ENCODE measurements around the gene SCYL2.
"Not testable (repeated sequence)": the region's sequence is repeated elsewhere in the genome, so short reads cannot be mapped to it uniquely, and the experiment has no call there.

SCYL2 gene

DNA sequence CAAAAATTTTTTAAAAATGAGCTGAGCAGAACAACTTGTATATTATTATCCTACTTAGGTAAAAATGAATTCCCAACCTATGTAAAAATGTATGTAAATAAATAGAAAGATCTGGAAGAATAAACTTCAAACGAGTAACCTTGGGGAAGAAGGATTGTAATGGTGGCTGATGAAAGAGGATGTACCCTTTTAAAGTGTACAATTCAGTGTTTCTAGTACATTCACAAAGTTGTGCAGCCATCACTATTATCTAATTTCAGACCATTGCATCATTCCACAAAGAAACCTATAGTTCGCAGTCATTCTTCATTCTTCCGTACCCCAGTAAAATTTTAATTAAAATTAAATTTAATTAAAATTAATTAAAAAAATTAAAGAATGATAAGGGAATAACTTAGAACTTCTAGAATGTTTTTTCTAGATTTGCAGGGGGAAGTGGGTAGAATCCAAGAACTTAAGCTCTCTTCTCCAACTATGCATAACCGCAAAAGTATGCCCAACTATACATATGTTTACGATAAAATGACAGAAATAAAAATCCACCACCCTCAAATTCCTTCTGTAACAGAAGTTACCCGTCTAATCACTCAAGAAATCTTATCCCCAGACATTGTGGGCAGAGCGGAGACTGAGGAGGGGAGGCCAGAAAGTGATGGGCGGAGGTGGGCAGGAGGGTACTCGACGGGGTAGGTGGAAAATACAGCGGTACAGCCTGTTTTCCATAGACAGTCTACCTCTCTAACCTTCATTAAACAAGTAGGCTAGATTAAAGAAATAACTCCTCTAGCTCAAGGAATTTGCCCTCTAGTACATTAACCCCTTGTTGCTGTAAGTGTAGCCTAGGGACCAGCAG, 1.0 kb upstream of the SCYL2 start:
- DNase-seq: no peak

- no peak for DNase-seq
Measured at GRCh38 chr12:100266585-100266834, 467 bp upstream of the SCYL2 start.

- DNase-seq: no peak
Measured at GRCh38 chr12:100267603-100268281, 765 bp downstream of the SCYL2 start.

DNA sequence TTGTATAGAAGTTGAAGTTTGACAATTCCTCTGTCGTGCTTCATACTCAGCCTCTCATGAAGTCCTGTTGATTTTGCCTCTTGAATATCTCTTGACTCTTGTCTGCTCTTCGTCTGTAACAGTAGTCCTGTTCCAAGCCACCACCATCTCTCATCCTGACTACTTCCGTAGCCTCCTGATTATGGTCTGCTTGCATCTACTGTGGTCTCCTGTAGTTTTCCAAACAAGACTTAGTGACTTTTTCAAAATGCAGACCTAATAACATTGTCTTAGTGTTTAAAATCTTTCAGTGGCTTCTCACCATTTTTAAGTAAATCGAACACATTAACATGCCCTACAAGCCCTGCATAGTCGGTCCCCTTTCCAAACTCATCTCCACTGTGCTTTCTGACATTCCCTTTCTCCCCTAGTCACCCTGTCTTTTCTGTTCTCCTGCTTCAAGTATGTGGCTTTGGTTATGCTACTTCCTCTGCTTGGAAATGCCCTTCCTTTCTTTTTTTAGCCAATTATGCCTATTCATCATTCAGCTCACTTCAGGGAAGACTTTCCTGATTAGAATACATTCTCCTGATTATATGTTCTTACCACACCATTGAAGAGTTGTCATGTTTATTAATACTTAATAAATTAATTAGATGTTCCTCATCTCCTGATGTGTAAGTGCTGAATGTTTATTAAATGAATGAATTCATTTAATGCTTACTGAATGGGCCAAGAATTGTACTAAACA, 2.0 kb downstream of the SCYL2 start:
- no peak for DNase-seq

- DNase-seq: no peak
Measured at GRCh38 chr12:100273782-100274181, 6.8 kb downstream of the SCYL2 start.

DNA sequence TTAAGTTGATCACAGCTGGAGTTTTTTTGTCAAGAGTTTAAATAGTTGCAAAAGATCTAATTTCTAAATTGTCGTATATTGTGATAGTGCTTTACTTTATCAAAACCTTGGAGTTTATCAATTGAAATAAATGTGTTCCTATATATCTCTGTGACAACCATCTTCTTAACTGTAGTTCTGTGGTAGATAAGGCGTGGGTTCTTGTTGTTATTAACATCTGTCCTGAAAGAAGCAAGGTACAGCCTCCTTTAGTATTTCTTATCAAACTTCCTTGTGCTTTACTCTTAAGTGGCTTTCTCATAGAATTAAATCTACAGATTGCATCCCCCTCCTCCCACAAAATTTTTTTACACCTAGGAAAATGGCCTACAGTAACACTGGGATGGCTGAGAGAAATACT, 7.3 kb downstream of the SCYL2 start:
- no peak for DNase-seq

GRCh38 chr12:100279159-100279558, 12.2 kb downstream of the SCYL2 start:
- DNase-seq: no peak

GRCh38 chr12:100279607-100280244, 12.7 kb downstream of the SCYL2 start:
- no peak for DNase-seq

- DNase-seq: not testable (repeated sequence)
Measured at GRCh38 chr12:100284556-100284955, 17.6 kb downstream of the SCYL2 start.

DNA sequence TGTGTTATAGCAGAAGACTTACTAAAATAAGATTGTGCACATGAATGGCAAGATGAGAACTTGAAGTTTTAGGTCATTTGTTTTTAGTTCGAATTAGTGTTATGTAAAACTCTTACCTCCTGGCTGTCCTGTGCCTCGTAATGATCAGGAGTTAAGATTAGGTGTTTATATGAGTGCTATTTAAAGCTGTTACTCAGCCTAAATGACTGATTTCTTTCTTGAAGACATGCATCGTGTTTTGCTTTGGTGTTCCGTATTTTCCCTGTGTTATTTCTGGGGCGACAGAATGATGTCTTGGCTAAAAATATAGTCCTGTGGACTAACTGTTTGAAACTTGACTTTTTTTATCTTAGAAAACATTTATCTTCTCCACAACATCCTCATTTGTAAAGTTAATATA, 22.1 kb downstream of the SCYL2 start:
- no peak for DNase-seq

- no peak for DNase-seq
Measured at GRCh38 chr12:100290016-100290415, 23.0 kb downstream of the SCYL2 start.

- DNase-seq: no peak
Measured at GRCh38 chr12:100293017-100293416, 26.0 kb downstream of the SCYL2 start.

DNA sequence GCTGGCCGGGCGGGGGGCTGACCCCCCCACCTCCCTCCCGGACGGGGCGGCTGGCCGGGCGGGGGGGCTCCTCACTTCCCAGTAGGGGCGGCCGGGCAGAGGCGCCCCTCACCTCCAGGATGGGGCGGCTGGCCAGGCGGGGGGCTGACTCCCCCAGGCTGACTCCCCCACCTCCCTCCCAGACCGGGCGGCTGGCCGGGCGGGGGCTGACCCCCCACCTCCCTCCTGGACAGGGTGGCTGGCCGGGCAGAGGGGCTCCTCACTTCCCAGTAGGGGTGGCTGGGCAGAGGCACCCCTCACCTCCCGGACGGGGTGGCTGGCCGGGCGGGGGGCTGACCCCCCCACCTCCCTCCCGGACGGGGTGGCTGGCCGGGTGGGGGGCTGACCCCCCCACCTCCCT, 27.4 kb downstream of the SCYL2 start:
- not testable (repeated sequence) for DNase-seq

- no peak for DNase-seq
Measured at GRCh38 chr12:100295764-100296555, 29.0 kb downstream of the SCYL2 start.

- no peak for DNase-seq
Measured at GRCh38 chr12:100302081-100302480, 35.1 kb downstream of the SCYL2 start.

DNA sequence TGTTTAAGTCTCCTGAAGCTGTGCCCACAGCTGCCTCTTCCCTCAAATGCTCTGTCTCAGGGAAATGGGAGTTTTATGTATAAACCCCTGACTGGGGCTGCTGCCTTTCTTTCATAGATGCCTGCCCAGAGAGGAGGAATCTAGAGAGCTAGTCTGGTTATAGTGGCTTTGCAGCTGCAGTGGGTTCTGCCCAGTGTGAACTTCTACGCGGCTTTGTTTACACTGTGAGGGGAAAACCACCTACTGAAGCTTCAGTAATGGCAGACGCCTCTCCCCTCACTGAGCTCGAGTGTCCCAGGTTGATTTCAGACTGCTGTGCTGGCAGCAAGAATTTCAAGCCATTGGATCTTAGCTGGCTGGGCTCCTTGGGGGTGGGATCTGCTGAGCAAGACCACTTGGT, 36.9 kb downstream of the SCYL2 start:
- no peak for DNase-seq

- DNase-seq: not testable (repeated sequence)
Measured at GRCh38 chr12:100304334-100304733, 37.4 kb downstream of the SCYL2 start.

DNA sequence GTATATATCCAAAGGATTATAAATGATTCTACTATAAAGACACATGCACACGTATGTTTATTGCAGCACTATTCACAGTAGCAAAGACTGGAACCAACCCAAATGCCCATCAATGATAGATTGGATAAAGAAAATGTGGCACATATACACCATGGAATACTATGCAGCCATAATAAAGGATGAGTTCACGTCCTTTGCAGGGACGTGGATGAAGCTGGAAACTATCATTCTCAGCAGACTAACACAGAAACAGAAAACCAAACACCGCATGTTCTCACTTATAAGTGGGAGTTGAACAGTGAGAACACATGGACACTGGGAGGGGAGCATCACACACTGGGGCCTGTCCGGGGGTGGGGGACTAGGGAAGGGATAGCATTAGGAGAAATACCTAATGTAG, 41.2 kb downstream of the SCYL2 start:
- not testable (repeated sequence) for DNase-seq

DNA sequence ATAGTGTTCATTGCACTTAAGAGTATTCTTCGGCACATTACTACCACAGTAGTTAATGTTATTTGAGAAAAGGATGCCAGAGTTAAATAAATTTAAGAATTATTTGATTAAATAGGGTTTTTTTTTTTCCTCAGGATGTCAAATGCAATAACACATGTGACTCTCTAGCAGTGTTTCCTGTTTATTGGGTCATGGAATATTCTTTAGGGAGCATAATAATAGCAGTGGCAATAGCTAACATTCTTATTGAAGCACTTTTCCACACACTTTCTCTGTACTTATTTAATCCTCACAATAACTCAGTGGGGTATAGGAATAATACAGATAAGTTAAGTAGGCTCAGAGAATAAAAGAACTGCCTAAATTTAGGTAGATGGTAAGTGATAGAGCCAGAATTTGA, 44.3 kb downstream of the SCYL2 start:
- DNase-seq: no peak

DNA sequence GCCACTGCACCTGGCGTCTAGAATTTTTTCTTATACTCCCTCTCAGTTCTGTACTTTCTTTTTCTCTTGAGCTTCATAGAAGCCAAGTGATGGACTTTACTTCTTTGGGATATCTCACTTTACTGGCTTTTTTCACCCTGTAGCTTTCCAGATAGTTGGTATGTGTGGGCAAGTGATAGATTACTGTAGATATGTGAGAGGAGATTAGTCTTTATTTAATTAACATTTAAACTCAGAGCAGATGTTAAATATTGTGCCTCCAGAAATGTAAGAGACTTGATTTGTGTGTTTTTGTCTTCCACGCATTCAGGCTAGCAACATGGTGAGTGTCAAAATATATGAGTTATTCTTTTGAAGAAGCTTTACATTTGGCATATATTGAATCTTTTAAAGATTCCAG, 50.4 kb downstream of the SCYL2 start:
- DNase-seq: no peak

- DNase-seq: no peak
Measured at GRCh38 chr12:100324498-100324897, 57.5 kb downstream of the SCYL2 start.

DNA sequence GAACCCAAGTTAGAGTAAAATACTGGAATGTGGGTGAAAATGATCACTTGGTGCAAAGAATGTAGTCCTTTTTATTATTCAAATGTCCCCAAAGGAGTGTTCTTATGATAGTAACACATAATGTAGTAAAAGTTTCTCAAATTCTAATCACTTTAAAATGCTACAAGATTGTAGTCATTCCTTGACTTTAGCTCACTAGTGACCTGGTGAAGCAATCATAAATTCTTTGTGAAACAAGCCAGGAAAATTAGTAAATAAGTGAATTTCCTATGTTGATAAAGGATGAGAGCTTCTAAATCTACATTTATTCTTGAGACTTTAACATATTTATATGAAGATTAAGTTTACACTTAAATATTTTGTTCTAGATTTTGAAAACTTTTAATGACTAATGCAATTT, 59.2 kb downstream of the SCYL2 start:
- DNase-seq: no peak

- DNase-seq: no peak
Measured at GRCh38 chr12:100329800-100330199, 62.8 kb downstream of the SCYL2 start.
